ENCODE data around the gene SMIM20. TPM values are rescaled to one million over a fixed set of nuclear protein-coding genes. Genes with fewer than 3 reads are reported as not detected.

SMIM20 gene
- total RNA-seq, 1 donor from 2014 or later = 15.6 TPM

GRCh38 chr4:25926462-25926861 lies 12.4 kb downstream of the SMIM20 start:
- no peak for DNase-seq

GRCh38 chr4:25927361-25928195 lies 13.6 kb downstream of the SMIM20 start:
- DNase-seq = no peak

- DNase-seq = no peak
Observed at GRCh38 chr4:25928379-25929297, 14.6 kb downstream of the SMIM20 start.

DNA sequence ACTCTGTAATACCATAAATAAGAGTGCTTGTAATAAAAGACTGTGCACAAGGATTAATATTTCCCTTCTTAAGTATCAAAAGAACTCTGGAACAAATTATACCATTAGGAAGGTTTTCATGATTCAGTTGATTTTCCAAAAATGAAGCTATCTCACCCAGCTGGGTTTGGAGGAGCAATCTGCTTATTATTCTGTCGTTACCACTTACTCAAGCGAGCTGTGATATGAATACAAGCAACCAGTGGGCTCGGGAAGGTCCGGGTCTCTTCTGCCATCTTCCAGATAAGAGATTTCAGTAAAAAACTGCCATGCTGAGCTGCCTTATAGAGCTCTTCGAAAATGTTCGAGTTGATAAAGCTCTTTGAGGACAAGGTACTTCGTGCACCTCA lies 15.3 kb downstream of the SMIM20 start:
- DNase-seq = no peak

GRCh38 chr4:25930731-25931354 lies 16.8 kb downstream of the SMIM20 start:
- DNase-seq = no peak

DNA sequence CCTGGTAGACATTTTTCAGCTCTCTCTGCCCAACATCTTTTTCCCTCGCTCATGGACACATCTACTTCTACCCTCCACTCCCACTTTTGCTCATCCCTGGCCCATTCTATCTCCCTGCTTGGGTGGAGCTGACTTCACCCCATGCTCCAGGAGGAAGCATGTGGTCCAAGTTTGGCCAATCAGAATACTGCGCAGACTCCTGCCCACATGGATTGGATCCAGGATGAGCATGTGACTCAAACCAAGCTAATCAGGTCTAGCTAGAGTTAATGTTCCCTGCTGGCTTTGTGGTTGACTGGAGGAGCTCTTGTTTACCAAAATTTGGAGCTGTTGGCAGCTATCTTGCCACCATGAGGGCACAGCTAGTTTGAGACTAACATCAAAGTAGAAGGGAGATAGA lies 22.7 kb downstream of the SMIM20 start:
- DNase-seq = no peak

- DNase-seq = no peak
Observed at GRCh38 chr4:25937801-25938200, 23.8 kb downstream of the SMIM20 start.

DNA sequence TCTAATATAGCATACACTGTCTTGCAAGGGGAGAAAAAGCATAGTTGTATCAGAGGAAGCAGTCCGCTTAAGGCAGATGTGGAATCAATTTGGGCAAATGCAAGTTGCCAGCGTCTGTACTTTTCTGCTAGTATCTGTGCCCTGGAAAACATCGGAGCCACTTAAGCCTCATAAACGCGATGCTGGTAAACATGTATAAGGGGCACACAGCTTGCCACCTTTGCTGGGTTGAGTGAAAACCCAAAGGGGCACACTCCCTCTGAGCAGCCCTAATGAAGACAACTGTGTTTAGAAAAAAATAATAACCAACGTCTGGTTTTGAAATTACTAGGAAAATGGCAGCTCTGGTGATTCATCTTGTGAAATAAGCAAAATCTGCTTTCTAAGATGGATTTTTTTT lies 24.3 kb downstream of the SMIM20 start:
- no peak for DNase-seq

DNA sequence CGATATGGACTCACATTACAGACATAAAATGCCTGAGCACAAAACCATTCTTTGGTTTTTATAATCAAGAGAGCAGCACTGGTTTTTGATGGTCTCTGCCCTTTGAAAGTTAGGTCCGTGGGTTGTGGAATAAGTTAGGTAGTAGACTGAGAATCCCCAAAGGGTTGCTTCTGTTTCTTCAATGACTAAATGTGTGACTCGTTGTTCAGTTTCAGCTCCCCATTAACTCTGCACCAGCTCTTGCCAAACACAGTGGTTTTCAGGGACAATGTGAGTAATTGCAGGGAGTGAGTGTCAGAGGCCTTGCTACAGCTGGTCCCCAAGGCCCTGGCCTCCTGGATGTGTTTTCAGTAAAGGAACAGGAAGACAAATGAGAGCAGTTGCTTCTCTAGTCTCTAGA lies 24.8 kb downstream of the SMIM20 start:
- no peak for DNase-seq

DNA sequence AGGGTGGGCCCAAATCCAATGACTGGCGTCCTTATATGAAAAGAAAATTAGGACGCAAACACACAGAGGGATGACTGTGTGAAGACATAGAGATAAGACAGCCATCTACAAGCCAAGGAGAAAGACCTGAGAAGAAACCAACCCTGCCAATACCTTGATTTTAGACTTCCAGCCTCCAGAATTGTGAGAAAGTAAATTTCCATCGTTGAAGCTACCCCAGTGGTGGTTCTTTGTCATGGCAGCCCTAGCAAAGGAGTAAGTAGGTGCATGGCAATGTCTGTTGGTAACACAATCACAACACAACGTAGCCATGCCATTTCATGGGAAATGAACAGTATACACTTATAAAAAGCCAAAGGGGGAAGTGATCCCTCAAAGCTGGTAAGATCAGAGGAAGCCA lies 25.3 kb downstream of the SMIM20 start:
- no peak for DNase-seq

- no peak for DNase-seq
Observed at GRCh38 chr4:25941457-25942221, 27.6 kb downstream of the SMIM20 start.

- DNase-seq = no peak
Observed at GRCh38 chr4:25943312-25943711, 29.3 kb downstream of the SMIM20 start.

DNA sequence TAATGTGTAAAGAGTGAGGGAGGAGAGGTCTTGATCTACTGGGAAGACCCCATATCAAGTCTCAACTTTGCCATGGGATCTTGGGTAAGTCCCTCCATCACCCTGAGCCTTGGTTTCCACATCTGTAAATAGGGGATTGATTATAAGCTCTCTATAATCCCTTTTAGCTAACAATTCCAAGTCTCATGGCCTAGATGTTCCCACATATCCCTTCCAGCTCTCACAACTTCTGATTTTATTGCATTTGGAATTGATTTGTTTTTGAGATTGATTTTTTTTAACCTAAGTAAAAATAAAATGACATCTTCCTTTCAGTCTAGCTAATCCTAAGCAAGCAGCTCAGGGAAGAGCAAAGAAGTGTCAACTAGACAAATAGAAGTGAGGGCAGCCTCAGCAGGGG lies 29.8 kb downstream of the SMIM20 start:
- DNase-seq = no peak

DNA sequence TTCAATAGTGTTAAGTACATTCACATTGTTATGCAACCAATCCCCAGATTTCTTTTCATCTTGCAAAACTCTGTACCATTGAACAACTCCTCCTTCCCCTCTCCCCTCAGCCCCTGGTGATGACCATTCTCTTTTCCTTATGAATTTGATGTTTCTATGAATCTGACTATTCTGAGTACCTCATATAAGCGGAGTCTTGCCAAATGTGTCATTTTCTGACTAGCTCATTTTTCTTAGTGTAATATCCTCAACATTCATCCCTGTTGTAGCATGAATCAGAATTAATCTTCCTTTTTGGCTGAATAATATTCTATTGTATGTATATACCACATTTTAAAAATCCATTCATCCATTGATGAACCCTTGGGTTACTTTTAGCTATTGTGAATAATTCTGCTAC lies 34.0 kb downstream of the SMIM20 start:
- no peak for DNase-seq

- DNase-seq = no peak
Observed at GRCh38 chr4:25949173-25949748, 35.2 kb downstream of the SMIM20 start.

- DNase-seq = no peak
Observed at GRCh38 chr4:25949994-25950393, 36.0 kb downstream of the SMIM20 start.

GRCh38 chr4:25950461-25951389 lies 36.7 kb downstream of the SMIM20 start:
- no peak for DNase-seq

DNA sequence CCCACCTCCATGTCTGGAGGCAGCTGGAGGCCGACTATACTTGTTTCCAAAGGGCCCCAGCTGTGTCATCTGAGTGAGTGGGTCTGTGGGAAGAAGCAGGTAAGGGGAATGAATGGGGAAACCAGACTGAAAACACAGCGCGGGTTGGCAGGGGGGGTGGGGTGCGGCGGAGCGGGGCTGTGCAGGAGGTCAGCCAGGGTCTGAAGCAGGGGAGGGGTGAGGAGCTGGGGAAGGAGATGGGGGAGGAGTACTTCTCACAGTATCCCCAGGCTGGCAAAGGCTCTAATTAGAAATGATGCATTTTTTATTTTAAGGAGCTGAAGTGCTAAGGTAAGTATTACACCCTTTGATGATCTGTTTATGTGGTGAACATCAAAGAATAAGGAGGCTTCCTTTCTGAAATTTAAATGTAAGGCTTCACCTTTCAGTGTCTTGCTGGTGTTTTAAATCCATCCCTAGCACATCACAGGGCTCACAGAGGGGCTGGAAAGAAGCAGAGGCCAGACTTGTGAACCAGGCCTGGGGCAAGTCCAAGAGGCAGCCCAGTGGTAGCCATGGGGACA lies 37.5 kb downstream of the SMIM20 start:
- no peak for DNase-seq

DNA sequence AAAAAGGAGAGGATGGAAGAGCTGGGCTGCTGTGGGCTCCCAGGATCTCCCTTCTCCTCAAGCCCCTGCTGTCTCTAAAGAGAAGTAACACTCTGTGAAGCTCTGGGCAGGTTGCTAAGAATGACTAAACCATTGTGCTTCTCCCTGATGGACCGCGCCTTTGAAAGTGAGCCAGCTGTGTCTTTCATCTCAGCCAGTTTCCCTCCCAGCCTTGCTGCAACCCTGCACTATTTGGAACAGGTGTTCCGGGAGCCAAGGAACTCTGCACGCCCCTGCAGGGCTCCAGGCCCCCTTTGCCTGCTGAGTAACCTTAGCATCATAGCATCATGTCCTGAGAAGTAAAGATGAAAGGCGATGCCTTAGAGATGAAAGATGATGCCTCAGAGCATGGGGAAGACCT lies 39.7 kb downstream of the SMIM20 start:
- no peak for DNase-seq

- DNase-seq = no peak
Observed at GRCh38 chr4:25954293-25954904, 40.4 kb downstream of the SMIM20 start.

Measured in occipital lobe (tissue), 2 donors.